Liver (tissue), 3 donors: ENCODE results near the gene CUBN.

Source experiments
- CTCF ChIP-seq: fragments of 150-350 bp; IDR thresholded peaks from 2 replicates; pipeline ENCODE4 v1.5.1; 2017; ENCODE audit warnings: improper control_type of control experiment, low read depth, low read length; ENCODE audit not compliant: missing input control
- EGR1 ChIP-seq, 2 donors: IDR thresholded peaks; 2 replicates each; pipeline ENCODE4 v1.6.1; 2016 to 2018; ENCODE audit warnings: antibody characterized with exemption in 2 of 2, low read depth in 2 of 2
- FOXA1 ChIP-seq: IDR thresholded peaks from 2 replicates; pipeline ENCODE4 v1.6.1; 2016; ENCODE audit warnings: antibody characterized with exemption
- FOXA2 ChIP-seq: IDR thresholded peaks from 2 replicates; pipeline ENCODE4 v1.6.1; 2016; ENCODE audit warnings: antibody characterized with exemption
- GABPA ChIP-seq, 2 donors: IDR thresholded peaks in 1 of 2; conservative IDR thresholded peaks in 1 of 2; 2 replicates each; pipeline ENCODE4 v1.6.1; 2016; ENCODE audit warnings: antibody characterized with exemption in 2 of 2, mild to moderate bottlenecking in 1 of 2, moderate library complexity in 1 of 2
- JUND ChIP-seq, 2 donors: IDR thresholded peaks; 2 replicates each; pipeline ENCODE4 v1.6.1; 2016; ENCODE audit warnings: antibody characterized with exemption in 2 of 2
- REST ChIP-seq: IDR thresholded peaks from 2 replicates; pipeline ENCODE4 v1.6.1; 2016; ENCODE audit warnings: antibody characterized with exemption, mild to moderate bottlenecking
- RXRA ChIP-seq, 2 donors: IDR thresholded peaks; 2 replicates each; pipeline ENCODE4 v1.6.1; 2017 to 2018; ENCODE audit warnings: antibody characterized with exemption in 2 of 2, mild to moderate bottlenecking in 1 of 2
- SP1 ChIP-seq: IDR thresholded peaks from 2 replicates; pipeline ENCODE4 v1.6.1; 2018; ENCODE audit warnings: antibody characterized with exemption, mild to moderate bottlenecking
- TAF1 ChIP-seq: conservative IDR thresholded peaks from 2 replicates; pipeline ENCODE4 v1.6.1; 2016; ENCODE audit warnings: antibody characterized with exemption, mild to moderate bottlenecking
- donor health status: healthy.
- donor health status: healthy.

GRCh38 chr10:17010363-17011145 is 119.1 kb downstream of the CUBN start:
- TF ChIP-seq CTCF (no peak), FOXA2 (no peak), EGR1 (IDR thresholded peaks at IDR 0.05; ENCODE audit: low read depth in 2 of 2) (no peak), FOXA1 (no peak), SP1 (no peak), TAF1 (no peak), JUND (IDR thresholded peaks at IDR 0.05) (no peak), RXRA (IDR thresholded peaks at IDR 0.05) (no peak), GABPA (IDR thresholded peaks at IDR 0.05 in 1 of 2, conservative IDR thresholded peaks at IDR 0.05 in 1 of 2) (no peak), REST (no peak)
